Measurements from ENCODE around the gene CLEC14A. TPM values are rescaled to one million over a fixed set of nuclear protein-coding genes. Genes with fewer than 3 reads are reported as not detected.

Gene CLEC14A
- total RNA-seq, 1 donor from 2014 or later: 0.96 TPM

DNA sequence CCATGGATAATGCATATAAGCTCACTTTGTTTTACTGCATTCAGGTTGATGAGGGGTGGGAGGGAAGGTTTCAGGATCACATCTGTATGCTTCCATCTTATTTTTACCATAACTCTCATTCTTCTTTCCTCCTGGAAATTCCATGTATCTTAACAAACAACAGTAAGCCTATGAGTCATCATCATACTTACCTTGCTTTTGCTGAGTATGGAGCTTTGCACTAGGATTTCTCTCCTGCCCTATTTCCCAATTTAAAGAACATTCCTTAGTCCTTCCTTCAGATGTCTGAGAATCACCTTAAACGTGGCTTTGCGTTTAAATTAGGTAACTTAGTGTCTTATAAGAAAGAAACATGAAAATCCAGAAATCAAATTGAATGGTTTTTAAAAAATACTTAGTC is 1.6 kb upstream of the CLEC14A start:
- no peak for DNase-seq
- Mint-ChIP-seq H3K9me3 (ENCODE audit: unreplicated experiment) (no peaks in the 10 kb centered on the region), H3K27ac (ENCODE audit: unreplicated experiment) (no peak overlapping the region), H3K27me3 (ENCODE audit: unreplicated experiment) (peaks cover 3% of the 10 kb centered on the region), H3K36me3 (ENCODE audit: unreplicated experiment) (no peaks in the 10 kb centered on the region), H3K4me1 (ENCODE audit: low read depth, unreplicated experiment) (no peaks in the 10 kb centered on the region), H3K4me3 (ENCODE audit: unreplicated experiment) (no peak overlapping the region)
- TF ChIP-seq, protein P1, sequence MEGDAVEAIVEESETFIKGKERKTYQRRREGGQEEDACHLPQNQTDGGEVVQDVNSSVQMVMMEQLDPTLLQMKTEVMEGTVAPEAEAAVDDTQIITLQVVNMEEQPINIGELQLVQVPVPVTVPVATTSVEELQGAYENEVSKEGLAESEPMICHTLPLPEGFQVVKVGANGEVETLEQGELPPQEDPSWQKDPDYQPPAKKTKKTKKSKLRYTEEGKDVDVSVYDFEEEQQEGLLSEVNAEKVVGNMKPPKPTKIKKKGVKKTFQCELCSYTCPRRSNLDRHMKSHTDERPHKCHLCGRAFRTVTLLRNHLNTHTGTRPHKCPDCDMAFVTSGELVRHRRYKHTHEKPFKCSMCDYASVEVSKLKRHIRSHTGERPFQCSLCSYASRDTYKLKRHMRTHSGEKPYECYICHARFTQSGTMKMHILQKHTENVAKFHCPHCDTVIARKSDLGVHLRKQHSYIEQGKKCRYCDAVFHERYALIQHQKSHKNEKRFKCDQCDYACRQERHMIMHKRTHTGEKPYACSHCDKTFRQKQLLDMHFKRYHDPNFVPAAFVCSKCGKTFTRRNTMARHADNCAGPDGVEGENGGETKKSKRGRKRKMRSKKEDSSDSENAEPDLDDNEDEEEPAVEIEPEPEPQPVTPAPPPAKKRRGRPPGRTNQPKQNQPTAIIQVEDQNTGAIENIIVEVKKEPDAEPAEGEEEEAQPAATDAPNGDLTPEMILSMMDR (IDR thresholded peaks at IDR 0.05; ENCODE audit: partially characterized antibody, unreplicated experiment): no peak

DNA sequence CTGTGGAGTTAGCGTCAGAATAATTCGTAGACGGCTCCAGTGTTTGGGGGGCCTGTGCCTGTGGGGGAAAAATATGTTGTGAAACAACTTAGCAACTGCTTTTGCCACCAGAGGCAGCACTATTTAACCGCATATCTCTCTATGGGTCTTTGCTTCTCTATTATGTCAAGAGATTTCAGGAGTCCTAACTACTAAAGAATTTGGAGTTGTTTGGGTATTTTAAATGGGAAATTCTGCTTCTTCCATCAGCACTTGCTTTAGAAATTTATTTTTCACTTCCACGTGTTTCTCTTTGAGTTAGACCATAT is 594 bp upstream of the CLEC14A start:
- Mint-ChIP-seq H3K4me1 (ENCODE audit: low read depth, unreplicated experiment) (no peaks in the 10 kb centered on the region), H3K27me3 (ENCODE audit: unreplicated experiment) (peaks cover 3% of the 10 kb centered on the region), H3K9me3 (ENCODE audit: unreplicated experiment) (no peaks in the 10 kb centered on the region), H3K4me3 (ENCODE audit: unreplicated experiment) (peak overlapping the region; percentile 69), H3K27ac (ENCODE audit: unreplicated experiment) (no peak overlapping the region), H3K36me3 (ENCODE audit: unreplicated experiment) (no peaks in the 10 kb centered on the region)
- TF ChIP-seq, protein P1 (IDR thresholded peaks at IDR 0.05; ENCODE audit: partially characterized antibody, unreplicated experiment): no peak
- no peak for DNase-seq

DNA sequence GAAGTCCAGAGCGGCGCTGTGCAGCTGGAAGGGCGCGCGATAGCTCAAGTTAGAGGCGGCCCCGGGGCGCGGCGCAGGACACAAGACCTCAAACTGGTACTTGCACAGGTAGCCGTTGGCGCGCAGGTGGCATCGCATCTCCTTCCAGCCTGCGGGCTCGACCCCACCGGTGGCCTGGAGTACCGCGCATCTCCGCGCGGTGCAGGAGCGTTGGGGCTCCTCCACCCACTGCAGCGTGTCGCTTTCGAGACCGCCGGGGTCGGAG is 553 bp downstream of the CLEC14A start:
- Mint-ChIP-seq H3K27me3 (ENCODE audit: unreplicated experiment) (peaks cover 3% of the 10 kb centered on the region), H3K4me1 (ENCODE audit: low read depth, unreplicated experiment) (no peaks in the 10 kb centered on the region), H3K27ac (ENCODE audit: unreplicated experiment) (no peak overlapping the region), H3K36me3 (ENCODE audit: unreplicated experiment) (no peaks in the 10 kb centered on the region), H3K9me3 (ENCODE audit: unreplicated experiment) (peaks cover under 1% of the 10 kb centered on the region), H3K4me3 (ENCODE audit: unreplicated experiment) (peak overlapping the region; percentile 74)
- DNase-seq: peak; percentile 52
- TF ChIP-seq, protein P1 (IDR thresholded peaks at IDR 0.05; ENCODE audit: partially characterized antibody, unreplicated experiment): no peak

DNA sequence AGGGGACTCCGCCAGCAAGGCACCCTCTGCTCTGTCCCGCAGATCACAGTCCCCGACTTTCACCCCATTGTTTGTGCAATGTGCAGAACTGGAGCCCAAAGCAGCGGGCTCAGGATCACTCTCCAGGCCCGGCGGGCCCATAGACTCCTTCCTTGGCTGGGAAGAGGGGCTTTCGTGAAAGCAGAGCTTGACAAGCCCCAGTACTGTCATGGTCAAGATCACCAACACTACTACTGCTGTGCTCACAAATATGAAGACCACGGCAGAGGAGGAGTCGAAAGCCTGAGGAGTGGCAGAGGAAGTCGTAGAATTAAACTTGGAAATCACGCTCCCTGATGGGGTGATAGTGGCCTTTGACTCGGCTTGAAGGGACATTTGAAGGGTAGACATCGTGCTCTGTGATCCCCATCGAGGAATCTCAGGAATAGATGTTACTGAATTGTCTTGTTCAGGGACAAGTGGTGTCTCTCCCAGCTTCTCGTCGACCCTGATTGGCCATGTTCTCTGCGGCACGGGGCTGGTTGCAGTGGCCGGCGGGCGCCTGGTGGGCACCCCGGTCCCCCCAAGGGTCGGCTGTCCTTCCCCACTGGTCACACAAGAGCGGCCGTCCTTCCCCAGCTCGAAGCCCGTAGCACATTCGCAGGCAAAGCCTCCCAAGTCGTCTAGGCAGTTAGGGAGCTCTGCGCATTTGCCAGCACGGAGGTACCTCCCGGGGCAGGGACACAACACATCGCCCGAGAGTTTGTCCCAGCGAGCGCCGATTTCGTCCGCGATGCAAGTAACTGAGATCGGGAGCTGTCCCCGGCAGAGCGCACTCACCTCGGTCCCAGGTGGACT is 1.1 kb downstream of the CLEC14A start:
- Mint-ChIP-seq H3K4me3 (ENCODE audit: unreplicated experiment) (peak overlapping the region; percentile 74), H3K9me3 (ENCODE audit: unreplicated experiment) (peaks cover 2% of the 10 kb centered on the region), H3K27ac (ENCODE audit: unreplicated experiment) (no peak overlapping the region), H3K36me3 (ENCODE audit: unreplicated experiment) (no peaks in the 10 kb centered on the region), H3K4me1 (ENCODE audit: low read depth, unreplicated experiment) (no peaks in the 10 kb centered on the region), H3K27me3 (ENCODE audit: unreplicated experiment) (peaks cover 3% of the 10 kb centered on the region)
- DNase-seq: peak; percentile 34
- TF ChIP-seq, protein P1 (IDR thresholded peaks at IDR 0.05; ENCODE audit: partially characterized antibody, unreplicated experiment): no peak

DNA sequence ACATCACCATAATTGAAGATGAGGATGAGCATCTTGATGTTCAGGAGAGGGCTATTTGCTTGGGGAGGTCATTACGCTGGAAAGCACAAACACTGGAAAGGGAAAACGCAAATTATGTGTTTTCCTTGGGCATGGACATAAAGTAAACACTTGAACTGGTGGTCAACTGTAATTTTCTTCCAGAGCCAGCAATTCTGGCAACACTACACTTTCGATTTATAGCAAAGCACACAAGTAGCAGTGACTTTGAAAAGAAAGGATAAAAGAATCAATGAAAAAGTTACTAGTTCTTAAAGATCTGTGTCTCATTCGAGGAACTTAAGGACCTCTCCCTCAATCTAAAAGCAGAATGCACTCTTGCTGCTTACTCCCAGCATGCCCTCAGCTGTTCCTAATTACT is 2.2 kb downstream of the CLEC14A start:
- no peaks in the 10 kb centered on the region for H3K36me3 Mint-ChIP-seq (ENCODE audit: unreplicated experiment)
- H3K4me1 Mint-ChIP-seq (ENCODE audit: low read depth, unreplicated experiment): no peaks in the 10 kb centered on the region
- H3K4me3 Mint-ChIP-seq (ENCODE audit: unreplicated experiment): no peak overlapping the region
- peaks cover 3% of the 10 kb centered on the region for H3K27me3 Mint-ChIP-seq (ENCODE audit: unreplicated experiment)
- H3K27ac Mint-ChIP-seq (ENCODE audit: unreplicated experiment): no peak overlapping the region
- H3K9me3 Mint-ChIP-seq (ENCODE audit: unreplicated experiment): peaks cover 2% of the 10 kb centered on the region
- TF ChIP-seq, protein P1 (IDR thresholded peaks at IDR 0.05; ENCODE audit: partially characterized antibody, unreplicated experiment): no peak
- no peak for DNase-seq

Measured in glutamatergic neuron (in vitro differentiated cells).